ENCODE measurements around the gene TGM1.

DNA sequence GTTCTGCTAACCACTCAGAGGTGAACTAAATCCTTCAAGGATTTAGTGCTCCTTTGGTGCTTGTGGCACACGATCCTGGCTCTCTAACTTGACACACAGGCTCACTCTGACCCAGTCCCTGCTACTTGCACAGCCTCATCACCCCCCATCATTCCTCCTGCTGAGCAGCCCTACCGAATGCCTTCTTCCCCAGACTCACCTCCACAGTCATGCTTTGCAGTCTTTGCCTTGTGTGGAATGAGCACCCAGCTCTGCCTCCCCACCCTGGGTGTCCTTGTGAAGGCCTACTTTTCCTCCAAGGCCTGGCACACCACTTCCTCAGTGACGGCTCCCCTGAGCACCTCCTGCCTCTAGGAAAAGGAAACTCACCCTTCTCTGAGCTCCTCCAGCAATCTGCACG is 12.6 kb downstream of the TGM1 start:
- TF ChIP-seq, protein P1, sequence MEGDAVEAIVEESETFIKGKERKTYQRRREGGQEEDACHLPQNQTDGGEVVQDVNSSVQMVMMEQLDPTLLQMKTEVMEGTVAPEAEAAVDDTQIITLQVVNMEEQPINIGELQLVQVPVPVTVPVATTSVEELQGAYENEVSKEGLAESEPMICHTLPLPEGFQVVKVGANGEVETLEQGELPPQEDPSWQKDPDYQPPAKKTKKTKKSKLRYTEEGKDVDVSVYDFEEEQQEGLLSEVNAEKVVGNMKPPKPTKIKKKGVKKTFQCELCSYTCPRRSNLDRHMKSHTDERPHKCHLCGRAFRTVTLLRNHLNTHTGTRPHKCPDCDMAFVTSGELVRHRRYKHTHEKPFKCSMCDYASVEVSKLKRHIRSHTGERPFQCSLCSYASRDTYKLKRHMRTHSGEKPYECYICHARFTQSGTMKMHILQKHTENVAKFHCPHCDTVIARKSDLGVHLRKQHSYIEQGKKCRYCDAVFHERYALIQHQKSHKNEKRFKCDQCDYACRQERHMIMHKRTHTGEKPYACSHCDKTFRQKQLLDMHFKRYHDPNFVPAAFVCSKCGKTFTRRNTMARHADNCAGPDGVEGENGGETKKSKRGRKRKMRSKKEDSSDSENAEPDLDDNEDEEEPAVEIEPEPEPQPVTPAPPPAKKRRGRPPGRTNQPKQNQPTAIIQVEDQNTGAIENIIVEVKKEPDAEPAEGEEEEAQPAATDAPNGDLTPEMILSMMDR (conservative IDR thresholded peaks at IDR 0.05; ENCODE audit: low read depth, low read length): no peak
- no peak for TF ChIP-seq EZH2 (IDR thresholded peaks at IDR 0.05; ENCODE audit: low read length, unreplicated experiment)
- TF ChIP-seq EZH2phosphoT487 (IDR thresholded peaks at IDR 0.05; ENCODE audit: borderline replicate concordance, low read length): no peak
